Measurements from ENCODE around the gene HOXD10. TPM values are rescaled to one million over a fixed set of nuclear protein-coding genes. Genes with fewer than 3 reads are reported as not detected.

The HOXD10 gene
- polyA plus RNA-seq, 1 donor: 0.24 TPM

GRCh38 chr2:176096243-176096985 lies 20.2 kb upstream of the HOXD10 start:
- no peak for DNase-seq (ENCODE audit: low read depth)

GRCh38 chr2:176096986-176097819 lies 19.4 kb upstream of the HOXD10 start:
- no peak for DNase-seq (ENCODE audit: low read depth)

GRCh38 chr2:176097820-176098365 lies 18.7 kb upstream of the HOXD10 start:
- DNase-seq (ENCODE audit: low read depth): no peak

- DNase-seq (ENCODE audit: low read depth): no peak
Observed at GRCh38 chr2:176098366-176099158, 18.0 kb upstream of the HOXD10 start.

- DNase-seq (ENCODE audit: low read depth): no peak
Observed at GRCh38 chr2:176099159-176099727, 17.3 kb upstream of the HOXD10 start.

GRCh38 chr2:176099728-176100546 lies 16.6 kb upstream of the HOXD10 start, which contains the start of gene HOXD12:
TSS of gene HOXD12 (plus strand) at chr2:176099795. CDS start at chr2:176099802, 7 bp downstream.
- no peak for DNase-seq (ENCODE audit: low read depth)

- DNase-seq (ENCODE audit: low read depth): no peak
Observed at GRCh38 chr2:176100547-176101140, 15.9 kb upstream of the HOXD10 start.

- no peak for DNase-seq (ENCODE audit: low read depth)
Observed at GRCh38 chr2:176101216-176101830, 15.3 kb upstream of the HOXD10 start.

GRCh38 chr2:176101842-176102241 lies 14.7 kb upstream of the HOXD10 start:
- DNase-seq (ENCODE audit: low read depth): no peak

GRCh38 chr2:176102309-176102866 lies 14.2 kb upstream of the HOXD10 start:
- no peak for DNase-seq (ENCODE audit: low read depth)

- no peak for DNase-seq (ENCODE audit: low read depth)
Observed at GRCh38 chr2:176103194-176103593, 13.4 kb upstream of the HOXD10 start.

- no peak for DNase-seq (ENCODE audit: low read depth)
Observed at GRCh38 chr2:176103742-176104315, 12.7 kb upstream of the HOXD10 start.

- DNase-seq (ENCODE audit: low read depth): no peak
Observed at GRCh38 chr2:176104316-176105077, 12.1 kb upstream of the HOXD10 start.

- no peak for DNase-seq (ENCODE audit: low read depth)
Observed at GRCh38 chr2:176105078-176105729, 11.4 kb upstream of the HOXD10 start.

- DNase-seq (ENCODE audit: low read depth): no peak
Observed at GRCh38 chr2:176105730-176106580, 10.6 kb upstream of the HOXD10 start.
